Measurements from ENCODE around the gene DUSP2.

The DUSP2 gene

GRCh38 chr2:96131152-96131812, 14.0 kb downstream of the DUSP2 start:
- peak in 1 of 2 donors; percentile 49 for DNase-seq

GRCh38 chr2:96130483-96130882, 14.8 kb downstream of the DUSP2 start:
- DNase-seq: no peak

- no peak for DNase-seq
These were observed 15.6 kb downstream of the DUSP2 start for GRCh38 chr2:96129528-96130120.

GRCh38 chr2:96128456-96128855, 16.8 kb downstream of the DUSP2 start:
- DNase-seq: no peak

- no peak for DNase-seq
These were observed 20.6 kb downstream of the DUSP2 start for GRCh38 chr2:96124406-96125265.

GRCh38 chr2:96123936-96124335, 21.3 kb downstream of the DUSP2 start:
- no peak for DNase-seq

- DNase-seq: no peak
These were observed 21.9 kb downstream of the DUSP2 start for GRCh38 chr2:96123290-96123689.

- DNase-seq: no peak
These were observed 22.8 kb downstream of the DUSP2 start for GRCh38 chr2:96122391-96122790.

GRCh38 chr2:96121414-96121813, 23.8 kb downstream of the DUSP2 start:
- no peak for DNase-seq

GRCh38 chr2:96120991-96121390, 24.2 kb downstream of the DUSP2 start:
- DNase-seq: no peak

GRCh38 chr2:96120091-96120720, 25.0 kb downstream of the DUSP2 start:
- DNase-seq: no peak

- no peak for DNase-seq
These were observed 25.9 kb downstream of the DUSP2 start for GRCh38 chr2:96119389-96119751.

- no peak for DNase-seq
These were observed 26.4 kb downstream of the DUSP2 start for GRCh38 chr2:96118698-96119388.

GRCh38 chr2:96117701-96118588, 27.3 kb downstream of the DUSP2 start:
- DNase-seq: no peak

- peak; percentile 69 to 77 for DNase-seq
These were observed 28.2 kb downstream of the DUSP2 start for GRCh38 chr2:96116879-96117533.

- DNase-seq: peak; percentile 69 to 86
These were observed 28.8 kb downstream of the DUSP2 start, which contains the start of gene ADRA2B for GRCh38 chr2:96116424-96116878. Gene ADRA2B, minus strand, starts transcription at chr2:96116571. Its CDS starts 422 bp downstream, at chr2:96116149.

GRCh38 chr2:96115631-96116423, 29.4 kb downstream of the DUSP2 start:
- no peak for DNase-seq

- no peak for DNase-seq
These were observed 30.2 kb downstream of the DUSP2 start for GRCh38 chr2:96114903-96115581.

GRCh38 chr2:96114546-96114902, 30.7 kb downstream of the DUSP2 start:
- no peak for DNase-seq

- DNase-seq: no peak
These were observed 31.3 kb downstream of the DUSP2 start for GRCh38 chr2:96113951-96114350.
